Keratinocyte (primary cell): Measurements from ENCODE around the gene DYNLT1.

ENCODE experiments used
- EZH2 ChIP-seq: IDR thresholded peaks from one replicate; pipeline ENCODE4 v1.6.1; 2012; ENCODE audit warnings: inconsistent platforms, mild to moderate bottlenecking, low read length, moderate library complexity
- TF ChIP-seq, protein P1 (sequence below), 3 experiments: IDR thresholded peaks in 1 of 3; conservative IDR thresholded peaks in 1 of 3; optimal IDR thresholded peaks in 1 of 3; 2 replicates in 2 of 3; 3 replicates in 1 of 3; pipeline versions ENCODE3 to v1.5.1; 2011; ENCODE audit warnings: low read length in 3 of 3, mild to moderate bottlenecking in 3 of 3, moderate library complexity in 2 of 3, control low read depth in 1 of 3, inconsistent platforms in 1 of 3; ENCODE audit not compliant: insufficient read depth in 2 of 3; ENCODE audit errors: extremely low read depth in 1 of 3

DNA sequence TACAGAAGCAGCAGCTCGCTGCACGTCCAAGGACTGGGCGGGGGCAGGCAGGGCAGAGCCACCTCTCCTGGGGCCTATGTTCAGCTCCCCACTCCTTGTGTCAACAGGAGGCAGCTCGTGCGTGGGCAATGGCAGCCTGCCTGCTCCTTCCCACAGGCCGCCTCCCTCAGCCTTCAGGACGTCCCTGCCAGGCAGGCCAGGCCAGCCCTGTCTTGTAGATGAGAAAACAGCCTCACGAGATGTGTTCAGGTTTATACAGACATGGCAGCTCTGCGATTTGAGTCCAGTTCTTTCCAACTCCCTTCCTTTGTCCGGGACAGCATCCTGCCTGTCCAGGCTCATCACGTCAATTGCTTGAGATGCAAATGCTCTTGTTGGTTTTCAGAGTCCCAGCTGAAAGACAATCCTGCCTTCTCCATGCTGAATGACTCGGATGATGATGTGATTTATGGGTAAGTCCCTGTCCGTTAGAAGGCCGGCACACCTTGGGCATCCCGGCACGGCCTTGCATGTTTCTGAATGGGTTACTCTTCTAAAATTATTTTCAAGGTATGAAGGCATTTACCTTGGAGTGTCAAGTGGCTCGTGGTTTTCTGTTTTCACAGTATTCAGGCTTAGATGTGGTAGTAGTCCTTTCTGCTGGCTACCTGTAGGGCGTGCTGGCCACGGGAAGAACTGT lies 13.5 kb downstream of the DYNLT1 start:
- TF ChIP-seq EZH2 = no peak
- TF ChIP-seq, protein P1, sequence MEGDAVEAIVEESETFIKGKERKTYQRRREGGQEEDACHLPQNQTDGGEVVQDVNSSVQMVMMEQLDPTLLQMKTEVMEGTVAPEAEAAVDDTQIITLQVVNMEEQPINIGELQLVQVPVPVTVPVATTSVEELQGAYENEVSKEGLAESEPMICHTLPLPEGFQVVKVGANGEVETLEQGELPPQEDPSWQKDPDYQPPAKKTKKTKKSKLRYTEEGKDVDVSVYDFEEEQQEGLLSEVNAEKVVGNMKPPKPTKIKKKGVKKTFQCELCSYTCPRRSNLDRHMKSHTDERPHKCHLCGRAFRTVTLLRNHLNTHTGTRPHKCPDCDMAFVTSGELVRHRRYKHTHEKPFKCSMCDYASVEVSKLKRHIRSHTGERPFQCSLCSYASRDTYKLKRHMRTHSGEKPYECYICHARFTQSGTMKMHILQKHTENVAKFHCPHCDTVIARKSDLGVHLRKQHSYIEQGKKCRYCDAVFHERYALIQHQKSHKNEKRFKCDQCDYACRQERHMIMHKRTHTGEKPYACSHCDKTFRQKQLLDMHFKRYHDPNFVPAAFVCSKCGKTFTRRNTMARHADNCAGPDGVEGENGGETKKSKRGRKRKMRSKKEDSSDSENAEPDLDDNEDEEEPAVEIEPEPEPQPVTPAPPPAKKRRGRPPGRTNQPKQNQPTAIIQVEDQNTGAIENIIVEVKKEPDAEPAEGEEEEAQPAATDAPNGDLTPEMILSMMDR (optimal IDR thresholded peaks at IDR 0.05 in 1 of 3, IDR thresholded peaks at IDR 0.05 in 1 of 3, conservative IDR thresholded peaks at IDR 0.05 in 1 of 3; ENCODE audit: extremely low read depth in 1 of 3, insufficient read depth in 2 of 3, low read length in 3 of 3) = peak in 1 of 3 experiments; percentile 28
